Measurements from ENCODE around the gene GLRX. TPM values are rescaled to one million over a fixed set of nuclear protein-coding genes. Genes with fewer than 3 reads are reported as not detected.

The GLRX gene
- polyA plus RNA-seq, 1 donor (not counting 4 experiments of a cell fraction or from before 2014, with no cell fraction given) = 15.6 TPM

GRCh38 chr5:95779611-95780010, 42.9 kb downstream of the GLRX start:
- Histone ChIP-seq H4K20me1 (ENCODE audit: control insufficient read depth, extremely low read depth, insufficient read depth, low read length) (no peaks in the 10 kb centered on the region), H3K27ac (ENCODE audit: control insufficient read depth, insufficient read depth, low read length) (no peak overlapping the region), H3K4me3 (ENCODE audit: control insufficient read depth in 2 of 3, extremely low read depth in 1 of 3, insufficient read depth in 2 of 3, low read depth in 1 of 3, low read length in 3 of 3) (no peak overlapping the region), H3K36me3 (ENCODE audit: control insufficient read depth in 2 of 2, extremely low read depth in 1 of 2, insufficient read depth in 2 of 2, low read length in 2 of 2) (no peaks in the 10 kb centered on the region), H3K4me2 (ENCODE audit: control insufficient read depth, extremely low read depth, insufficient read depth, low read depth, low read length) (no peak overlapping the region), H3K9me1 (ENCODE audit: control insufficient read depth, extremely low read depth, insufficient read depth, low read length) (no peaks in the 10 kb centered on the region), H2AFZ (ENCODE audit: control insufficient read depth, low read length) (no peak overlapping the region), H3K4me1 (ENCODE audit: control insufficient read depth, extremely low read depth, insufficient read depth, low read length) (no peaks in the 10 kb centered on the region), H3K9ac (ENCODE audit: control insufficient read depth, extremely low read depth, insufficient read depth, low read length) (no peak overlapping the region), H3K27me3 (ENCODE audit: control insufficient read depth, extremely low read depth, insufficient read depth, low read length) (no peaks in the 10 kb centered on the region), H3K9me3 (ENCODE audit: control insufficient read depth, low read depth, low read length) (no peaks in the 10 kb centered on the region), H3K79me2 (ENCODE audit: control insufficient read depth, insufficient read depth, low read length) (no peaks in the 10 kb centered on the region)
- dilution Hi-C loops (cut with MboI; ENCODE audit: extremely low pct_ligation_motif_present, low sequenced_read_pairs) = no loop called here
- no peak for FAIRE-seq
- TF ChIP-seq EZH2 (IDR thresholded peaks at IDR 0.05; ENCODE audit: low read length) (no peak), CTCF (optimal IDR thresholded peaks at IDR 0.05 in 1 of 3, IDR thresholded peaks at IDR 0.05 in 1 of 3, conservative IDR thresholded peaks at IDR 0.05 in 1 of 3; ENCODE audit: extremely low read depth in 1 of 3, insufficient read depth in 2 of 3, low read length in 3 of 3) (no peak)
- DNase-seq (ENCODE audit: low read depth, low spot score) = no peak

GRCh38 chr5:95778713-95779436, 43.7 kb downstream of the GLRX start:
- no peaks in the 10 kb centered on the region for H3K36me3 ChIP-seq (ENCODE audit: control insufficient read depth in 2 of 2, extremely low read depth in 1 of 2, insufficient read depth in 2 of 2, low read length in 2 of 2)
- no peaks in the 10 kb centered on the region for H3K79me2 ChIP-seq (ENCODE audit: control insufficient read depth, insufficient read depth, low read length)
- no peak for DNase-seq (ENCODE audit: low read depth, low spot score)
- no peak overlapping the region for H3K4me2 ChIP-seq (ENCODE audit: control insufficient read depth, extremely low read depth, insufficient read depth, low read depth, low read length)
- H3K9me3 ChIP-seq (ENCODE audit: control insufficient read depth, low read depth, low read length) = no peaks in the 10 kb centered on the region
- no peaks in the 10 kb centered on the region for H3K27me3 ChIP-seq (ENCODE audit: control insufficient read depth, extremely low read depth, insufficient read depth, low read length)
- dilution Hi-C loops (cut with MboI; ENCODE audit: extremely low pct_ligation_motif_present, low sequenced_read_pairs) = no loop called here
- H3K9ac ChIP-seq (ENCODE audit: control insufficient read depth, extremely low read depth, insufficient read depth, low read length) = no peak overlapping the region
- H2AFZ ChIP-seq (ENCODE audit: control insufficient read depth, low read length) = no peak overlapping the region
- H3K9me1 ChIP-seq (ENCODE audit: control insufficient read depth, extremely low read depth, insufficient read depth, low read length) = no peaks in the 10 kb centered on the region
- TF ChIP-seq EZH2 (IDR thresholded peaks at IDR 0.05; ENCODE audit: low read length) (no peak), CTCF (optimal IDR thresholded peaks at IDR 0.05 in 1 of 3, IDR thresholded peaks at IDR 0.05 in 1 of 3, conservative IDR thresholded peaks at IDR 0.05 in 1 of 3; ENCODE audit: extremely low read depth in 1 of 3, insufficient read depth in 2 of 3, low read length in 3 of 3) (no peak)
- no peak overlapping the region for H3K27ac ChIP-seq (ENCODE audit: control insufficient read depth, insufficient read depth, low read length)
- no peaks in the 10 kb centered on the region for H4K20me1 ChIP-seq (ENCODE audit: control insufficient read depth, extremely low read depth, insufficient read depth, low read length)
- no peak for FAIRE-seq
- H3K4me1 ChIP-seq (ENCODE audit: control insufficient read depth, extremely low read depth, insufficient read depth, low read length) = peaks cover 4% of the 10 kb centered on the region
- no peak overlapping the region for H3K4me3 ChIP-seq (ENCODE audit: control insufficient read depth in 2 of 3, extremely low read depth in 1 of 3, insufficient read depth in 2 of 3, low read depth in 1 of 3, low read length in 3 of 3)
